Right lobe of liver (tissue), 6 donors: ENCODE data around the gene LHX8. TPM values are rescaled to one million over a fixed set of nuclear protein-coding genes. Genes with fewer than 3 reads are reported as not detected.

Source experiments
- ATAC-seq, 4 donors: fragments of 200-7000 bp; cut with Tn5 transposase; one replicate each; pipeline ENCODE4 v1.9.1; 2020; ENCODE audit warnings: mild to moderate bottlenecking in 4 of 4, moderate library complexity in 4 of 4
- DNase-seq, 3 donors: peaks; one replicate each; pipeline ENCODE4 v3.0.0-alpha.2; 2020
- H3K27ac ChIP-seq, 3 donors: fragments of 200-600 bp; one replicate each; pipeline ENCODE4 v1.8.0; 2022
- H3K27me3 ChIP-seq, 2 donors: fragments of 200-600 bp; one replicate each; pipeline ENCODE4 v1.8.0; 2022
- H3K36me3 ChIP-seq, 4 donors: fragments of 200-600 bp; sonication (generic) in 1 of 4; one replicate each; pipeline versions ENCODE4 v1.5.1 to v1.8.0; 2017 to 2022; ENCODE audit warnings: control low read depth in 1 of 4
- H3K4me1 ChIP-seq, 4 donors: fragments of 200-600 bp; sonication (generic) in 1 of 4; one replicate each; pipeline versions ENCODE4 v1.5.1 to v1.8.0; 2017 to 2022; ENCODE audit warnings: control low read depth in 1 of 4
- H3K4me3 ChIP-seq, 3 donors: fragments of 200-600 bp; one replicate each; pipeline ENCODE4 v1.8.0; 2022
- H3K9me3 ChIP-seq, 4 donors: fragments of 200-600 bp; sonication (generic) in 1 of 4; one replicate each; pipeline versions ENCODE4 v1.5.1 to v1.8.0; 2017 to 2022; ENCODE audit warnings: control low read depth in 1 of 4
- CTCF ChIP-seq, 4 donors: fragments of 200-600 bp in 3 of 4; fragments of 450-650 bp in 1 of 4; IDR thresholded peaks; one replicate each; pipeline versions ENCODE4 v1.5.1 to v1.8.0; 2016 to 2022; ENCODE audit warnings: antibody characterized with exemption in 4 of 4, mild to moderate bottlenecking in 2 of 4
- POLR2A ChIP-seq: fragments of 450-650 bp; IDR thresholded peaks from one replicate; pipeline ENCODE4 v1.6.1; 2017; ENCODE audit warnings: antibody characterized with exemption, mild to moderate bottlenecking
- WGBS: methylation state at CpG from one replicate; pipeline ENCODE4 v1.1.6; 2018; ENCODE audit warnings: low coverage, low lambda C conversion rate; ENCODE audit not compliant: insufficient coverage; ENCODE audit errors: missing lambda C conversion rate; 5-methylcytosine and 5-hydroxymethylcytosine counted together
- intact Hi-C, 2 donors: fragments of 100-400 bp; cut with DNase I; formaldehyde crosslinking; loops; one replicate each; pipeline versions ENCODE4 v1.11.2 to v1.14.1; 2022
- total RNA-seq, 6 experiments: library from RNA; depleted of rRNA in 2 of 6; stranded (reverse); fragments of >200 nt in 2 of 6; fragmentation: NEBNext Ultra II Directional in 3 of 6; extraction: Animal tissue kit (Norgen Biotek cat#: 25700) in 3 of 6; gene quantifications; one replicate each; pipeline versions ENCODE4 v1.1.0 to v1.2.4, GENCODE V29; 2016 to 2023
- donor health status: DM: no; HTN: yes; CAD: no.
- donor health status: DM: no; HTN: no; CAD: no.
- donor health status: DM: no; HTN: no; CAD: no.
- donor health status: DM: no; HTN: yes; CAD: no.
- donor health status: DM: no; HTN: yes; CAD: no.

LHX8 gene
- total RNA-seq, 6 experiments from 2014 or later: not detected

GRCh38 chr1:75123756-75124155, 10.4 kb upstream of the LHX8 start:
- H3K4me1 ChIP-seq: no peaks in the 10 kb centered on the region
- TF ChIP-seq POLR2A (no peak), CTCF (IDR thresholded peaks at IDR 0.05) (no peak)
- H3K27me3 ChIP-seq: peaks cover 9 to 31% of the 10 kb centered on the region in 2 donors
- H3K27ac ChIP-seq: no peak overlapping the region
- no peaks in the 10 kb centered on the region for H3K36me3 ChIP-seq
- no peak overlapping the region for H3K4me3 ChIP-seq
- ATAC-seq: no peak
- H3K9me3 ChIP-seq: no peaks in the 10 kb centered on the region
- DNase-seq: no peak
- 72% methylated on average over 1 of the region's 1 CpG for WGBS
- intact Hi-C loops: no loop called here

- no peak overlapping the region for H3K27ac ChIP-seq
- H3K27me3 ChIP-seq: peaks cover 9 to 35% of the 10 kb centered on the region in 2 donors
- 13% methylated on average over 4 of the region's 23 CpGs for WGBS
- no peak for TF ChIP-seq CTCF (IDR thresholded peaks at IDR 0.05)
- TF ChIP-seq POLR2A: no peak
- ATAC-seq (peak in 2 of 4 donors; percentile 30 to 47), DNase-seq (no peak)
- no peaks in the 10 kb centered on the region for H3K9me3 ChIP-seq
- intact Hi-C loops: no loop called here
- H3K4me3 ChIP-seq: no peak overlapping the region
- no peaks in the 10 kb centered on the region for H3K36me3 ChIP-seq
- H3K4me1 ChIP-seq: no peaks in the 10 kb centered on the region
Observed at GRCh38 chr1:75124510-75124909, 9.7 kb upstream of the LHX8 start.

GRCh38 chr1:75125161-75125726, 8.9 kb upstream of the LHX8 start:
- DNase-seq: no peak
- Histone ChIP-seq H3K9me3 (no peaks in the 10 kb centered on the region), H3K27me3 (peaks cover 9 to 35% of the 10 kb centered on the region in 2 donors), H3K27ac (no peak overlapping the region), H3K4me1 (no peaks in the 10 kb centered on the region), H3K36me3 (no peaks in the 10 kb centered on the region), H3K4me3 (no peak overlapping the region)
- 40% methylated on average over 2 of the region's 38 CpGs for WGBS
- no peak for TF ChIP-seq POLR2A
- no peak for TF ChIP-seq CTCF (IDR thresholded peaks at IDR 0.05)
- ATAC-seq: no peak
- intact Hi-C loops: no loop called here

GRCh38 chr1:75126611-75127101, 7.5 kb upstream of the LHX8 start:
- Histone ChIP-seq H3K36me3 (no peaks in the 10 kb centered on the region), H3K9me3 (no peaks in the 10 kb centered on the region), H3K4me3 (no peak overlapping the region), H3K27ac (no peak overlapping the region), H3K27me3 (peaks cover 14 to 44% of the 10 kb centered on the region in 2 donors), H3K4me1 (no peaks in the 10 kb centered on the region)
- WGBS: 34% methylated on average over 11 of the region's 12 CpGs
- ATAC-seq: no peak
- intact Hi-C loops: no loop called here
- no peak for TF ChIP-seq CTCF (IDR thresholded peaks at IDR 0.05)
- DNase-seq: no peak
